K562 (cell line): ENCODE measurements around the gene CNGB1.

Source experiments
- CBX2 ChIP-seq: fragments of 200-600 bp; sonication (generic); IDR thresholded peaks from one replicate; pipeline ENCODE4 v1.6.1; 2012; ENCODE audit warnings: mild to moderate bottlenecking, low read length, inconsistent platforms; ENCODE audit not compliant: insufficient read depth, poor library complexity, severe bottlenecking
- CREM ChIP-seq: IDR thresholded peaks from 2 replicates; pipeline ENCODE4 v1.6.1; 2014; ENCODE audit warnings: antibody characterized with exemption, low read depth
- CTCF ChIP-seq, 3 experiments: IDR thresholded peaks in 2 of 3; conservative IDR thresholded peaks in 1 of 3; 2 replicates each; pipeline ENCODE4 v1.5.1; 2011 to 2012; ENCODE audit warnings: low read length in 3 of 3, mild to moderate bottlenecking in 3 of 3, control low read depth in 2 of 3, improper control_type of control experiment in 1 of 3, inconsistent platforms in 1 of 3, low read depth in 1 of 3, mixed read lengths in 1 of 3, moderate library complexity in 1 of 3; ENCODE audit not compliant: insufficient read depth in 2 of 3
- ELF2 ChIP-seq: fragments of 250-450 bp; sonication (Bioruptor Pico); IDR thresholded peaks from 2 replicates; pipeline ENCODE4 v1.5.0; 2021; ENCODE audit warnings: mild to moderate bottlenecking
- ELK1 ChIP-seq: sonication (generic); formaldehyde crosslinking; IDR thresholded peaks from 2 replicates; pipeline ENCODE4 v1.8.1; 2022; ENCODE audit warnings: missing genetic modification reagents
- FOXM1 ChIP-seq, 2 experiments: fragments of 450-650 bp in 1 of 2; sonication (generic) in 1 of 2; formaldehyde crosslinking in 1 of 2; IDR thresholded peaks; 2 replicates each; pipeline versions ENCODE4 v1.6.1 to v1.9.0; 2017 to 2022; ENCODE audit warnings: low read depth in 2 of 2, mild to moderate bottlenecking in 2 of 2, missing genetic modification reagents in 1 of 2, moderate library complexity in 1 of 2
- MYBL2 ChIP-seq, 2 experiments: fragments of 450-650 bp in 1 of 2; sonication (generic) in 1 of 2; formaldehyde crosslinking in 1 of 2; IDR thresholded peaks; 2 replicates each; pipeline versions ENCODE4 v1.6.1 to v1.8.1; 2017 to 2022; ENCODE audit warnings: borderline replicate concordance in 1 of 2, inconsistent platforms in 1 of 2, low read depth in 1 of 2, mild to moderate bottlenecking in 1 of 2, missing genetic modification reagents in 1 of 2, moderate library complexity in 1 of 2
- PHF8 ChIP-seq: fragments of 200-600 bp; sonication (generic); IDR thresholded peaks from 2 replicates; pipeline ENCODE4 v1.6.1; 2012; ENCODE audit warnings: mixed run types, mild to moderate bottlenecking, inconsistent platforms, low read length, moderate library complexity, borderline replicate concordance
- PML ChIP-seq: IDR thresholded peaks from 2 replicates; pipeline ENCODE4 v1.6.1; 2012; ENCODE audit warnings: low read length, inconsistent platforms
- RFX5 ChIP-seq: IDR thresholded peaks from 2 replicates; pipeline ENCODE4 v1.6.1; 2011; ENCODE audit warnings: low read depth, mild to moderate bottlenecking, improper control_type of control experiment, low read length
- TAF1 ChIP-seq: IDR thresholded peaks from 2 replicates; pipeline ENCODE4 v1.6.1; 2011; ENCODE audit warnings: mild to moderate bottlenecking, low read length, moderate library complexity; ENCODE audit not compliant: insufficient read depth, control insufficient read depth, severe bottlenecking; ENCODE audit errors: extremely low read depth
- ZNF282 ChIP-seq: sonication (generic); formaldehyde crosslinking; IDR thresholded peaks from 2 replicates; pipeline ENCODE4 v1.8.1; 2023; ENCODE audit warnings: missing genetic modification reagents
- TF ChIP-seq, protein P1 (sequence below): IDR thresholded peaks from 2 replicates; pipeline ENCODE4 v1.6.1; 2011; ENCODE audit warnings: borderline replicate concordance, low read depth, mild to moderate bottlenecking, moderate library complexity, low read length; ENCODE audit not compliant: insufficient read depth, poor library complexity, severe bottlenecking
- TF ChIP-seq, protein P2 (sequence below), 2 experiments: IDR thresholded peaks; 2 replicates each; pipeline ENCODE4 v1.6.1; 2011; ENCODE audit warnings: borderline replicate concordance in 1 of 2, control low read depth in 1 of 2, low read depth in 1 of 2, low read length in 1 of 2, mild to moderate bottlenecking in 1 of 2, mixed read lengths in 1 of 2, moderate library complexity in 1 of 2; ENCODE audit not compliant: insufficient read depth in 1 of 2, insufficient read length in 1 of 2, poor library complexity in 1 of 2, severe bottlenecking in 1 of 2; ENCODE audit errors: extremely low read depth in 1 of 2

DNA sequence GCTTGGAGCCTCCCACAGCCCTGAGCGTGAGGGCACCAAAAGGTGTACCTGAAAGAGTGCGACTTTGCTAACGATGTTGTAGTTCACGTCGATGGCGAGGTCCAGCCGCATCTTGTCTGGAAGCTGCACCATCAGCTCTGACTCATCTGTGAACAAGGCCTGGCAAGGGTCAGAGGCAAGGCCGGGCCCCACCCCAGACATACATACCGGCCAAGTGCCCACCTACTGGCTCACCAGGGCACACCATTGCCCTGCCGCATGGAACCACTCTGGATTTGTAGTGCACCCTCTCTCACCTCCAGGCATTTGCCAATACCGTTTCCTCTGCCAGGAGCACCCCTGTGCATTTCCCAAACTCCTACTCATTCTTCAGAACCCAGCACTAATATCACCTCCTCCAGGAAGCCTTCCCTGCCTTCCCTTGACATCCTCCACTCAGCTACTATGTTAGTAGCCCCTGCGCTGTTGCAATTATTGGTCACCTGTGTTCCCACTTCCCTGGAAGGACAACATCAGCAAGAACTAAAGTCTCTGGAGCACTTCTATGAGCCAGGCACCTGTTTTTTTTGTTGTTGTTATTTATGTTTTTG is 69.4 kb downstream of the CNGB1 start:
- no peak for TF ChIP-seq CTCF (IDR thresholded peaks at IDR 0.05 in 2 of 3, conservative IDR thresholded peaks at IDR 0.05 in 1 of 3; ENCODE audit: insufficient read depth in 2 of 3, low read depth in 1 of 3, low read length in 3 of 3)
- no peak for TF ChIP-seq CBX2
- no peak for TF ChIP-seq PML
- TF ChIP-seq MYBL2 (IDR thresholded peaks at IDR 0.05; ENCODE audit: low read depth), result no peak
- no peak for TF ChIP-seq MYBL2 (CRISPR knock-in tag; IDR thresholded peaks at IDR 0.05; ENCODE audit: borderline replicate concordance)
- no peak for TF ChIP-seq CREM
- no peak for TF ChIP-seq PHF8
- no peak for TF ChIP-seq ELF2 (CRISPR knock-in tag)
- TF ChIP-seq TAF1, result no peak
- no peak for TF ChIP-seq RFX5
- TF ChIP-seq, protein P1, sequence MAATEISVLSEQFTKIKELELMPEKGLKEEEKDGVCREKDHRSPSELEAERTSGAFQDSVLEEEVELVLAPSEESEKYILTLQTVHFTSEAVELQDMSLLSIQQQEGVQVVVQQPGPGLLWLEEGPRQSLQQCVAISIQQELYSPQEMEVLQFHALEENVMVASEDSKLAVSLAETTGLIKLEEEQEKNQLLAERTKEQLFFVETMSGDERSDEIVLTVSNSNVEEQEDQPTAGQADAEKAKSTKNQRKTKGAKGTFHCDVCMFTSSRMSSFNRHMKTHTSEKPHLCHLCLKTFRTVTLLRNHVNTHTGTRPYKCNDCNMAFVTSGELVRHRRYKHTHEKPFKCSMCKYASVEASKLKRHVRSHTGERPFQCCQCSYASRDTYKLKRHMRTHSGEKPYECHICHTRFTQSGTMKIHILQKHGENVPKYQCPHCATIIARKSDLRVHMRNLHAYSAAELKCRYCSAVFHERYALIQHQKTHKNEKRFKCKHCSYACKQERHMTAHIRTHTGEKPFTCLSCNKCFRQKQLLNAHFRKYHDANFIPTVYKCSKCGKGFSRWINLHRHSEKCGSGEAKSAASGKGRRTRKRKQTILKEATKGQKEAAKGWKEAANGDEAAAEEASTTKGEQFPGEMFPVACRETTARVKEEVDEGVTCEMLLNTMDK, result no peak
- TF ChIP-seq ZNF282, result no peak
- TF ChIP-seq FOXM1 (IDR thresholded peaks at IDR 0.05; ENCODE audit: low read depth), result no peak
- no peak for TF ChIP-seq FOXM1 (CRISPR knock-in tag; IDR thresholded peaks at IDR 0.05; ENCODE audit: low read depth)
- TF ChIP-seq, protein P2, sequence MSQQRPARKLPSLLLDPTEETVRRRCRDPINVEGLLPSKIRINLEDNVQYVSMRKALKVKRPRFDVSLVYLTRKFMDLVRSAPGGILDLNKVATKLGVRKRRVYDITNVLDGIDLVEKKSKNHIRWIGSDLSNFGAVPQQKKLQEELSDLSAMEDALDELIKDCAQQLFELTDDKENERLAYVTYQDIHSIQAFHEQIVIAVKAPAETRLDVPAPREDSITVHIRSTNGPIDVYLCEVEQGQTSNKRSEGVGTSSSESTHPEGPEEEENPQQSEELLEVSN (IDR thresholded peaks at IDR 0.05; ENCODE audit: borderline replicate concordance in 1 of 2, extremely low read depth in 1 of 2, insufficient read depth in 1 of 2, insufficient read length in 1 of 2, low read depth in 1 of 2, low read length in 1 of 2, poor library complexity in 1 of 2, severe bottlenecking in 1 of 2), result no peak
- no peak for TF ChIP-seq ELK1
